ENCODE measurements around the gene ATP11A.

DNA sequence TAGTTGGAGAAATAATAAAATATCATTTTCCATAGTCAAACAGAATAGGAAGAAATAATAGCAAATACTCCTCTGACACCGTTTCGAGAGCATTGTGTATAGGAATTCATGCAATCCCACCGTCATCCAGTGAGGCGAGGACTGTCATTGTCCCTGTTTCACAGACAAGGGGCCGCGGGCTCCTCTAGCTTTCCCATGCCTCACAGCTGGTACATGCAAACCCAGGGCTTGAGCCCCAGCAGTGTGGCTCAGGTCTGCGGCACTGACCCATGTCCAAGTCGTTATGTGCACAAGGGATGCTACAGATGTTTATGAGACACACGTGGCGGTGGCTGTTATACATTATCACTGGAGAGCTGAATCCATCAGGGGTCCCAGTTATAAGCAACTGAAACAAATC, 18.5 kb upstream of the ATP11A start:
- TF ChIP-seq POLR2AphosphoS5 (IDR thresholded peaks at IDR 0.05; ENCODE audit: low read depth) (no peak), EZH2 (IDR thresholded peaks at IDR 0.05; ENCODE audit: low read depth, unreplicated experiment) (no peak)
- TF ChIP-seq, protein P1, sequence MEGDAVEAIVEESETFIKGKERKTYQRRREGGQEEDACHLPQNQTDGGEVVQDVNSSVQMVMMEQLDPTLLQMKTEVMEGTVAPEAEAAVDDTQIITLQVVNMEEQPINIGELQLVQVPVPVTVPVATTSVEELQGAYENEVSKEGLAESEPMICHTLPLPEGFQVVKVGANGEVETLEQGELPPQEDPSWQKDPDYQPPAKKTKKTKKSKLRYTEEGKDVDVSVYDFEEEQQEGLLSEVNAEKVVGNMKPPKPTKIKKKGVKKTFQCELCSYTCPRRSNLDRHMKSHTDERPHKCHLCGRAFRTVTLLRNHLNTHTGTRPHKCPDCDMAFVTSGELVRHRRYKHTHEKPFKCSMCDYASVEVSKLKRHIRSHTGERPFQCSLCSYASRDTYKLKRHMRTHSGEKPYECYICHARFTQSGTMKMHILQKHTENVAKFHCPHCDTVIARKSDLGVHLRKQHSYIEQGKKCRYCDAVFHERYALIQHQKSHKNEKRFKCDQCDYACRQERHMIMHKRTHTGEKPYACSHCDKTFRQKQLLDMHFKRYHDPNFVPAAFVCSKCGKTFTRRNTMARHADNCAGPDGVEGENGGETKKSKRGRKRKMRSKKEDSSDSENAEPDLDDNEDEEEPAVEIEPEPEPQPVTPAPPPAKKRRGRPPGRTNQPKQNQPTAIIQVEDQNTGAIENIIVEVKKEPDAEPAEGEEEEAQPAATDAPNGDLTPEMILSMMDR (conservative IDR thresholded peaks at IDR 0.05; ENCODE audit: low read depth in 2 of 2), result no peak

Measured in GM23338 (cell line).